ENCODE measurements around the gene NBAS. TPM values are rescaled to one million over a fixed set of nuclear protein-coding genes. Genes with fewer than 3 reads are reported as not detected.

Gene NBAS
- total RNA-seq, 1 donor from 2014 or later = 57.6 TPM

DNA sequence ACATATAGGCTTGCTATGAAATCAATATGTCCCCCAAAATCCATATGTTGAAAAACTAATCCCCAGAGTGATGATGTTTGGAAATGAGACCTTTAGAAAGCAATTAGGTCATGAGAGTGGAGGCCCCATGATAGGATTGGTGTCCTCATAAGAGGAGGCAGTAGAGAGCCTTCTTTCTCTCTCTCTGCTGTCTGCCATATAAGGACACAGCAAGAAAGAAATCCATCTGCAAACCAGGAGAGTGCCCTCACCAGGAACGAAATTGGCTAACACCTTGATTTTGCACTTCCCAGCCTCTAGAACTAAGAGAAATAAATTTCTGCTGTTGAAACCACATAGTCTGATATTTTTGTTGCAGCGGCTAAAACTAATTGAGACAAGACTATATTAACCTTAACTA, 89.5 kb downstream of the NBAS start:
- Mint-ChIP-seq H3K27me3 (ENCODE audit: low read depth, unreplicated experiment) (no peaks in the 10 kb centered on the region), H3K4me1 (ENCODE audit: low read depth, unreplicated experiment) (peaks cover 7% of the 10 kb centered on the region), H3K4me3 (ENCODE audit: unreplicated experiment) (no peak overlapping the region), H3K36me3 (ENCODE audit: low read depth, unreplicated experiment) (peaks cover 21% of the 10 kb centered on the region), H3K9me3 (ENCODE audit: unreplicated experiment) (no peaks in the 10 kb centered on the region), H3K27ac (ENCODE audit: unreplicated experiment) (no peak overlapping the region)
- Histone ChIP-seq H3K36me3 (ENCODE audit: insufficient read depth, low read length) (peaks cover 29% of the 10 kb centered on the region), H3K9me3 (ENCODE audit: insufficient read depth, low read depth, low read length) (no peaks in the 10 kb centered on the region), H3K4me3 (ENCODE audit: insufficient read depth, low read depth, low read length) (no peak overlapping the region), H3K4me2 (ENCODE audit: low read length) (no peak overlapping the region), H2AFZ (ENCODE audit: low read depth, low read length) (no peak overlapping the region), H3K27me3 (ENCODE audit: insufficient read depth, low read length) (no peaks in the 10 kb centered on the region), H3K27ac (ENCODE audit: low read depth, low read length) (no peak overlapping the region), H3K9ac (ENCODE audit: low read length) (no peak overlapping the region), H3K4me1 (ENCODE audit: insufficient read depth, low read length) (no peaks in the 10 kb centered on the region), H4K20me1 (ENCODE audit: insufficient read depth, low read length) (no peaks in the 10 kb centered on the region), H3K79me2 (ENCODE audit: insufficient read depth, low read length) (no peaks in the 10 kb centered on the region)
- DNase-seq (ENCODE audit: low read depth) = no peak
- no peak for FAIRE-seq
- no peak for TF ChIP-seq EZH2 (IDR thresholded peaks at IDR 0.05; ENCODE audit: insufficient read depth, low read length)
- TF ChIP-seq, protein P1, sequence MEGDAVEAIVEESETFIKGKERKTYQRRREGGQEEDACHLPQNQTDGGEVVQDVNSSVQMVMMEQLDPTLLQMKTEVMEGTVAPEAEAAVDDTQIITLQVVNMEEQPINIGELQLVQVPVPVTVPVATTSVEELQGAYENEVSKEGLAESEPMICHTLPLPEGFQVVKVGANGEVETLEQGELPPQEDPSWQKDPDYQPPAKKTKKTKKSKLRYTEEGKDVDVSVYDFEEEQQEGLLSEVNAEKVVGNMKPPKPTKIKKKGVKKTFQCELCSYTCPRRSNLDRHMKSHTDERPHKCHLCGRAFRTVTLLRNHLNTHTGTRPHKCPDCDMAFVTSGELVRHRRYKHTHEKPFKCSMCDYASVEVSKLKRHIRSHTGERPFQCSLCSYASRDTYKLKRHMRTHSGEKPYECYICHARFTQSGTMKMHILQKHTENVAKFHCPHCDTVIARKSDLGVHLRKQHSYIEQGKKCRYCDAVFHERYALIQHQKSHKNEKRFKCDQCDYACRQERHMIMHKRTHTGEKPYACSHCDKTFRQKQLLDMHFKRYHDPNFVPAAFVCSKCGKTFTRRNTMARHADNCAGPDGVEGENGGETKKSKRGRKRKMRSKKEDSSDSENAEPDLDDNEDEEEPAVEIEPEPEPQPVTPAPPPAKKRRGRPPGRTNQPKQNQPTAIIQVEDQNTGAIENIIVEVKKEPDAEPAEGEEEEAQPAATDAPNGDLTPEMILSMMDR (IDR thresholded peaks at IDR 0.05; ENCODE audit: insufficient read depth, low read depth, low read length) = no peak

DNA sequence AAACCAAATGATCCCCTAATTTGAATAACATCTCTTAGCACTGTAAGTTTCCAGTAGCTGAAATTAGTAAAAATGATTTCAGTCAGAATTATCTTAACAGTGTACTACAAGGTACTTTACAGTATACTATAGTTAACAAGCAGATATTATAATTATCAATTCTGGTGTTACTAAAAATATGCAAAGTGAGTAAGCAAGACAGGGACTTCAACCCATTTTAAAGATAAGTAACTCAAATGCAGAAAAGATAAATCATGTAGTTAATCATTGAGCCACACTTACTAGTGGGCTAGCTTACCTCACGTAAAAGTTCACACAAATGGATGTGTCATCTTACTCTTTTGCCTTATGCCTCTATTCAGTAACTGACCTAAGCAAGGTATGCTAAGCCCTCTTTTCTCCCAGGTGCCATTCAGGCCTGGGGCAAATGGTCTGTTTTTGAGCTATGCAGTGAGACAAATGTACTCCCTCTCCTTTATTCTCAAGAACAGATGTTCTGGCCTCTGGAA, 101.0 kb downstream of the NBAS start:
- TF ChIP-seq, protein P1 (IDR thresholded peaks at IDR 0.05; ENCODE audit: insufficient read depth, low read depth, low read length) = no peak
- TF ChIP-seq EZH2 (IDR thresholded peaks at IDR 0.05; ENCODE audit: insufficient read depth, low read length) = no peak
- FAIRE-seq (no peak), DNase-seq (ENCODE audit: low read depth) (no peak)
- Histone ChIP-seq H3K36me3 (ENCODE audit: insufficient read depth, low read length) (peaks cover 10% of the 10 kb centered on the region), H3K27me3 (ENCODE audit: insufficient read depth, low read length) (no peaks in the 10 kb centered on the region), H3K4me2 (ENCODE audit: low read length) (no peak overlapping the region), H3K79me2 (ENCODE audit: insufficient read depth, low read length) (no peaks in the 10 kb centered on the region), H3K9ac (ENCODE audit: low read length) (no peak overlapping the region), H4K20me1 (ENCODE audit: insufficient read depth, low read length) (no peaks in the 10 kb centered on the region), H2AFZ (ENCODE audit: low read depth, low read length) (no peak overlapping the region), H3K4me1 (ENCODE audit: insufficient read depth, low read length) (no peaks in the 10 kb centered on the region), H3K27ac (ENCODE audit: low read depth, low read length) (no peak overlapping the region), H3K9me3 (ENCODE audit: insufficient read depth, low read depth, low read length) (no peaks in the 10 kb centered on the region), H3K4me3 (ENCODE audit: insufficient read depth, low read depth, low read length) (no peak overlapping the region)
- H3K9me3 Mint-ChIP-seq (ENCODE audit: unreplicated experiment) = no peaks in the 10 kb centered on the region
- no peaks in the 10 kb centered on the region for H3K27me3 Mint-ChIP-seq (ENCODE audit: low read depth, unreplicated experiment)
- H3K4me3 Mint-ChIP-seq (ENCODE audit: unreplicated experiment) = no peak overlapping the region
- H3K4me1 Mint-ChIP-seq (ENCODE audit: low read depth, unreplicated experiment) = no peaks in the 10 kb centered on the region
- no peak overlapping the region for H3K27ac Mint-ChIP-seq (ENCODE audit: unreplicated experiment)
- H3K36me3 Mint-ChIP-seq (ENCODE audit: low read depth, unreplicated experiment) = peaks cover 16% of the 10 kb centered on the region

DNA sequence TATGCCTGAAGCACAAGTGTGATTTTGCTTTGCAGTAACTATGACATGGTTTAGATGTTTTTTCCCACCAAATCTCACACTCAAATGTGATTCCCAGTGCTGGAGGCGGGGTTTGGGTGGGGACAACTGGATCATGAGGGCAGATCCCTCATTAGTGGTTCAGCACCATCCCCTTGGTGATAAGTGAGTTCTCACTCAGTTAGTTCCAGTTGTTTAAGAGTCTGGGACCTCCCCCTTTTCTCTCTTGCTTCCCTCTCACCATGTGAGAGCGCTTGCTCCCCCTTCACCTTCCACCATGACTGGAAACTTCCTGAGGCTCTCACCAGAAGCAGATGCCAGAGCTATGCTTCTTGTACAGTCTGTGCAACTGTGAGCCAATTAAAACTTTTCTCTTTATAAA, 102.9 kb downstream of the NBAS start:
- FAIRE-seq (no peak), DNase-seq (ENCODE audit: low read depth) (no peak)
- Histone ChIP-seq H2AFZ (ENCODE audit: low read depth, low read length) (no peak overlapping the region), H3K4me2 (ENCODE audit: low read length) (no peak overlapping the region), H4K20me1 (ENCODE audit: insufficient read depth, low read length) (no peaks in the 10 kb centered on the region), H3K79me2 (ENCODE audit: insufficient read depth, low read length) (no peaks in the 10 kb centered on the region), H3K27ac (ENCODE audit: low read depth, low read length) (no peak overlapping the region), H3K4me3 (ENCODE audit: insufficient read depth, low read depth, low read length) (no peak overlapping the region), H3K36me3 (ENCODE audit: insufficient read depth, low read length) (peaks cover 14% of the 10 kb centered on the region), H3K27me3 (ENCODE audit: insufficient read depth, low read length) (no peaks in the 10 kb centered on the region), H3K9me3 (ENCODE audit: insufficient read depth, low read depth, low read length) (no peaks in the 10 kb centered on the region), H3K9ac (ENCODE audit: low read length) (no peak overlapping the region), H3K4me1 (ENCODE audit: insufficient read depth, low read length) (no peaks in the 10 kb centered on the region)
- Mint-ChIP-seq H3K36me3 (ENCODE audit: low read depth, unreplicated experiment) (peaks cover 12% of the 10 kb centered on the region), H3K9me3 (ENCODE audit: unreplicated experiment) (no peaks in the 10 kb centered on the region), H3K4me3 (ENCODE audit: unreplicated experiment) (no peak overlapping the region), H3K27ac (ENCODE audit: unreplicated experiment) (no peak overlapping the region), H3K27me3 (ENCODE audit: low read depth, unreplicated experiment) (no peaks in the 10 kb centered on the region), H3K4me1 (ENCODE audit: low read depth, unreplicated experiment) (no peaks in the 10 kb centered on the region)
- TF ChIP-seq, protein P1 (IDR thresholded peaks at IDR 0.05; ENCODE audit: insufficient read depth, low read depth, low read length) = no peak
- no peak for TF ChIP-seq EZH2 (IDR thresholded peaks at IDR 0.05; ENCODE audit: insufficient read depth, low read length)

Data from astrocyte (in vitro differentiated cells and primary cell).